Erythroblast (primary cell): ENCODE data around the gene ZNF107.

ENCODE experiments used
- GATA1 ChIP-seq: IDR thresholded peaks from 2 replicates; pipeline ENCODE4 v1.6.1; 2011; ENCODE audit warnings: low read depth, mild to moderate bottlenecking, control low read depth, low read length, moderate library complexity
- POLR2A ChIP-seq: IDR thresholded peaks from 2 replicates; pipeline ENCODE4 v1.6.1; 2011; ENCODE audit warnings: mild to moderate bottlenecking, low read length

DNA sequence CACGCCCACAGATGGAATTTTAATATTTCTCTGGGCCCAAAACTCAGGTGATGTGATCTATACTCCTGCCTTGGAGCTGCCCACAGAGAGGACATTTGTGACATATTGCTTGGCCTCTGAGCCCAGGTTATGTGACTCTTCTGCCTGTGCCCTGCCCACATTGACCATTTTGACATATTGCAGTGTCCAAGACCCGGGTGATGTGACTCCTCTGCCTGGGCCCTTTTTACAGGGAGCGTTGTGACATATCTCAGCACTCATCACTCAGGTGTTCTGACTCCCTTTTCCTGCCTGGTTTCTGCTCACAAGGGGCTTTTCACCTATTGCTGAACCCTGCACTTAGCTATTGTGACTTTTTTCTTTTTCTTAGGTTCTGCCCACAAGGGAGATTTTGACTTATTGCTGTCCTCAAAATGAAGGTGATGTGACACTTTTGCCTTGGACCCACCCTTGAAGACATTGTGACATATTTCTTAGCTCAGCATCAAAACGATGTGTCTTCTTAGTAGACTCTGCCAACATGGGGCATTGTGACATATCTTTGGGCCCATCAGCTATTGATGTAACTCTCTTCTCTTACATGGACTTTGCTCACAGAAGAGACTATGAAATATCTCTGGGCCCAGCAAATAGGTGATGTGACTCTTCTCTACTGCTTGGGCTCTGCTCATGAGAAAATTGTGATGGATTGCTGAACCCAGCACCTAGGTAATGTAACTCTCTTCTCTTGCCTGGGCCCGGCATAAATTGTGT lies 11.0 kb upstream of the ZNF107 start:
- TF ChIP-seq POLR2A (no peak), GATA1 (no peak)
